NT2/D1 (cell line): ENCODE results near the gene NOVA1.

Experiments used
- SUZ12 ChIP-seq: IDR thresholded peaks from 2 replicates; pipeline ENCODE4 v1.6.1; 2011; ENCODE audit not compliant: insufficient read length, insufficient read depth; ENCODE audit errors: extremely low read depth
- YY1 ChIP-seq: IDR thresholded peaks from 2 replicates; pipeline ENCODE4 v1.6.1; 2011; ENCODE audit not compliant: insufficient read length, insufficient read depth

GRCh38 chr14:26531894-26532293 lies 65.9 kb downstream of the NOVA1 start:
- no peak for TF ChIP-seq YY1
- no peak for TF ChIP-seq SUZ12
